Nephron (organoid): ENCODE data around the gene CADPS.

ENCODE experiments used
- H3K27ac Mint-ChIP-seq, 3 experiments: 2 replicates each; pipeline ENCODE4 v1.8.0; 2020; ENCODE audit warnings: mixed read lengths in 3 of 3, mild to moderate bottlenecking in 2 of 3, moderate library complexity in 1 of 3
- H3K27me3 Mint-ChIP-seq: 2 replicates; pipeline ENCODE4 v1.8.0; 2021; ENCODE audit warnings: low read depth, mild to moderate bottlenecking, moderate library complexity, mixed read lengths
- H3K36me3 Mint-ChIP-seq: 2 replicates; pipeline ENCODE4 v1.8.0; 2020; ENCODE audit warnings: low read depth, mixed read lengths
- H3K4me1 Mint-ChIP-seq: 2 replicates; pipeline ENCODE4 v1.8.0; 2020; ENCODE audit warnings: mixed read lengths
- H3K4me3 Mint-ChIP-seq, 3 experiments: 2 replicates each; pipeline ENCODE4 v1.8.0; 2020; ENCODE audit warnings: mild to moderate bottlenecking in 3 of 3, mixed read lengths in 3 of 3, moderate library complexity in 2 of 3
- H3K9me3 Mint-ChIP-seq: 2 replicates; pipeline ENCODE4 v1.8.0; 2020; ENCODE audit warnings: mixed read lengths
- TF ChIP-seq, protein P1 (sequence below), 3 experiments: fragments of 200-600 bp; sonication (generic); IDR thresholded peaks; one replicate each; pipeline ENCODE4 v1.5.0; 2021; ENCODE audit warnings: antibody characterized with exemption in 3 of 3; ENCODE audit not compliant: unreplicated experiment in 3 of 3

The CADPS gene

DNA sequence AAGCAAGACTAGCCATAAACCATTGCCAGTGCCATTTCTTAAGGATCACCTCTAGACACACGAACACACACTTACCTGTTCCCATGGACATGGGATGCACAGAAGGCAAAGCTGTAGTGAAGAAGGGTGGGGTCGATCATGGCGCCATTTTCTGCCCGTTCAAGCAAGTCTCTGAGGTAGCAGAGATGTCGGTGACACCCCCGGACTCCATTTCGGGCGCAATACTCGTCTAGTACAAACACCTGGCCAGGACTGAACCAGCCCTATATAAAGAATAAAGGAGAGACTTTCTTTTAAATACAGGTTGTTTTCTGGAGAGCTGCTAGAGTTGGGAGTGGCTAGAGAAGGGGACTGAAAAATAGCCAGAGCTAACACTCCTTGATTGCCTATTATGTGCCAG lies 342.4 kb downstream of the CADPS start:
- Mint-ChIP-seq H3K27ac (no peak overlapping the region), H3K4me1 (no peaks in the 10 kb centered on the region), H3K27me3 (peaks cover 48% of the 10 kb centered on the region), H3K36me3 (no peaks in the 10 kb centered on the region), H3K9me3 (no peaks in the 10 kb centered on the region), H3K4me3 (no peak overlapping the region)
- TF ChIP-seq, protein P1, sequence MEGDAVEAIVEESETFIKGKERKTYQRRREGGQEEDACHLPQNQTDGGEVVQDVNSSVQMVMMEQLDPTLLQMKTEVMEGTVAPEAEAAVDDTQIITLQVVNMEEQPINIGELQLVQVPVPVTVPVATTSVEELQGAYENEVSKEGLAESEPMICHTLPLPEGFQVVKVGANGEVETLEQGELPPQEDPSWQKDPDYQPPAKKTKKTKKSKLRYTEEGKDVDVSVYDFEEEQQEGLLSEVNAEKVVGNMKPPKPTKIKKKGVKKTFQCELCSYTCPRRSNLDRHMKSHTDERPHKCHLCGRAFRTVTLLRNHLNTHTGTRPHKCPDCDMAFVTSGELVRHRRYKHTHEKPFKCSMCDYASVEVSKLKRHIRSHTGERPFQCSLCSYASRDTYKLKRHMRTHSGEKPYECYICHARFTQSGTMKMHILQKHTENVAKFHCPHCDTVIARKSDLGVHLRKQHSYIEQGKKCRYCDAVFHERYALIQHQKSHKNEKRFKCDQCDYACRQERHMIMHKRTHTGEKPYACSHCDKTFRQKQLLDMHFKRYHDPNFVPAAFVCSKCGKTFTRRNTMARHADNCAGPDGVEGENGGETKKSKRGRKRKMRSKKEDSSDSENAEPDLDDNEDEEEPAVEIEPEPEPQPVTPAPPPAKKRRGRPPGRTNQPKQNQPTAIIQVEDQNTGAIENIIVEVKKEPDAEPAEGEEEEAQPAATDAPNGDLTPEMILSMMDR (IDR thresholded peaks at IDR 0.05; ENCODE audit: unreplicated experiment in 3 of 3), result no peak

DNA sequence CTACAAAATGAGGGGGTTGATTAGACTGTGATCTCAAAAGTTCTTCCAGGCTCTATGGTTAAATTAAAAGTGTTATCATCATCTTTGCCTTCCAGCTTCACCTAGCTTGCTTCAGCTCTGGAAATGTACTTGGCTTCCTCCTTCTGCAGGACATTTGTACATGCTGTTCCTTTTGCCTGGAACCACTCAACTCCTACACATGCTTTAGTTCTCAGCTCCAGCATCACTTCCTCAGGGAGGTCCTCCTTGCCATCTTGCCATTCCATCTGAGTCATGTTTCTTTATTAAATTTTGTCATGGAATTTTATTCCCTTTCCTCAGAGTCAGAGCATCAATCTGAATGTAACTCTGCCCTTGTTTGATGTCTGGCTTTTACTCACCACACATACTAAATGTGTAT lies 343.2 kb downstream of the CADPS start:
- peaks cover 48% of the 10 kb centered on the region for H3K27me3 Mint-ChIP-seq
- H3K27ac Mint-ChIP-seq, result no peak overlapping the region
- H3K4me3 Mint-ChIP-seq, result no peak overlapping the region
- no peaks in the 10 kb centered on the region for H3K4me1 Mint-ChIP-seq
- TF ChIP-seq, protein P1 (IDR thresholded peaks at IDR 0.05; ENCODE audit: unreplicated experiment in 3 of 3), result no peak
- no peaks in the 10 kb centered on the region for H3K9me3 Mint-ChIP-seq
- no peaks in the 10 kb centered on the region for H3K36me3 Mint-ChIP-seq

DNA sequence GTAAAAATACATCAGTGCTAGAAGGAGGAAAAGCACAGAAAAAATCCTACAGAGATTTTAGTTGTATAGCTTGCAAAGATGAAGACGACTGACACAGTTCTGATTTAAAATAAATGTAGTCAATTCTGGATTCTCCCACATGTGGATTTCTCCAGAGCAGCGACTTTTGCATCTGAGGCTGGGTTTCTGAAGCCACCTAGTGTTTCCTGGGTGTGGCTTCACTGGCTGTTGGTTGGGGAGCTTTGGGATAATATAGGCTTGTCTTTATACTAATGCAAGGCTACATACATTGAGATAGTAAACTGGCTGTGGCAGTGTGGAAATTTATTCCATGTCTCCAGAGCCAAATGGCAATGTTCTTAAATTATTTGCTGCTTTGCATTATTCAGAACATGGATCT lies 343.7 kb downstream of the CADPS start:
- no peaks in the 10 kb centered on the region for H3K36me3 Mint-ChIP-seq
- no peaks in the 10 kb centered on the region for H3K9me3 Mint-ChIP-seq
- no peak overlapping the region for H3K27ac Mint-ChIP-seq
- H3K4me1 Mint-ChIP-seq, result no peaks in the 10 kb centered on the region
- no peak overlapping the region for H3K4me3 Mint-ChIP-seq
- peaks cover 46% of the 10 kb centered on the region for H3K27me3 Mint-ChIP-seq
- TF ChIP-seq, protein P1 (IDR thresholded peaks at IDR 0.05; ENCODE audit: unreplicated experiment in 3 of 3), result no peak

DNA sequence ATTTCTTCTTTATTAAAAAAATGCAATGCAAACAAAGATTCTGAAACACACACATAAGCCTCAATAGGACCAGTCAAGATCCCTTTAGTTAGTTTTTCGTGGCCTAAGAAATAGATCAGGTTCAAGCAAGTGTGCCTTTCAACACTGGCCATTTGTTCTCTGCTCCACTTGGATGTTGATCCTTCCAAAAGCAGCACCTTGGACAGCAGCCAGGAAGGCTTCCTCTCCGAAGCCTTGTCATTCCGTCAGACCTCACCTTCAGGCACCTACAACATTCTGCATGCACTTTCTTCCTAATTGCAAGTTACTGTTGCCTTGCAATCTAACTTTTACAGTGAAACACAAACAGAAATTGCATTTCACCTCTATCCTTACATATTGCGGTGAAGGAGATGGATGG lies 346.0 kb downstream of the CADPS start:
- TF ChIP-seq, protein P1 (IDR thresholded peaks at IDR 0.05; ENCODE audit: unreplicated experiment in 3 of 3), result no peak
- Mint-ChIP-seq H3K4me1 (no peaks in the 10 kb centered on the region), H3K36me3 (no peaks in the 10 kb centered on the region), H3K4me3 (no peak overlapping the region), H3K27ac (no peak overlapping the region), H3K27me3 (peaks cover 37% of the 10 kb centered on the region), H3K9me3 (no peaks in the 10 kb centered on the region)

DNA sequence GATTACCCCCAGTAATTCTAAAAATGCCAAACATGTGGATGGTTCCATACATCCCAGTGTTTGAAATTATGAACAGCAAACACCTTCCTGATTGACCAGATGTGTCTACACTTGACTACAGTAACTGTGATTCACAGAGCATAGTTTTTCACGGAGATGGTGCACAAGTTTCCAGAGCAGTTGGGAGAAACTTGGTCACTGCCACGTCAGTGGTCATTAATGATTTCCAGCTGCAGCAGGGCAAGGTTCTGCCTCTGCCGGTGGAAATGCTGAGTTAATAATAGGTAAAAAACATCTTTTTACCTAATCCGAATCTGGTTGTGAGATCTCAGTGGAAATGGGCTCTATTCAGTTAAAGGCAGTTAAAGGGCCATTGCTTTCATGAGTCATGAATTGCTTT lies 347.7 kb downstream of the CADPS start:
- Mint-ChIP-seq H3K4me1 (no peaks in the 10 kb centered on the region), H3K9me3 (no peaks in the 10 kb centered on the region), H3K27ac (no peak overlapping the region), H3K27me3 (peaks cover 29% of the 10 kb centered on the region), H3K36me3 (no peaks in the 10 kb centered on the region), H3K4me3 (no peak overlapping the region)
- TF ChIP-seq, protein P1 (IDR thresholded peaks at IDR 0.05; ENCODE audit: unreplicated experiment in 3 of 3), result no peak

DNA sequence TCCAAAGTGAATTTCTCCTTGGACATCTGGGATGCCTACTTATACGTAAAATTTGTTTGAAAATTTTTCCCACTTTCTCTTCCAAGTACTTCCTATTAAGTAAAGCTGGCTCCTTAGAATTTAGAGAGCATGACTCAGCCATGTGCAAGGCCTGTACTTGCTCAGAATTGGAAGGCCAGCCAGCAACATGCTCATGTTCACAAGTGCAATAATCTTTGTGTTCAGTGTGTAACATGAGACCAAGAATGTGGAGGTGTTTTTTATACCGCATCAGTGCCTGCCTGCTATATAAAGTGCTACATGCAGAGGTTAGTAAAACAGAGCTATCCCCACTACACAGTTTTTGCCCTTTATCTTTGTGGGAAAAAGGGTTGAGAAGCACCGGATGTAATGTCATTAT lies 349.9 kb downstream of the CADPS start:
- H3K4me3 Mint-ChIP-seq, result no peak overlapping the region
- H3K36me3 Mint-ChIP-seq, result no peaks in the 10 kb centered on the region
- no peak overlapping the region for H3K27ac Mint-ChIP-seq
- TF ChIP-seq, protein P1 (IDR thresholded peaks at IDR 0.05; ENCODE audit: unreplicated experiment in 3 of 3), result no peak
- peaks cover 19% of the 10 kb centered on the region for H3K27me3 Mint-ChIP-seq
- no peaks in the 10 kb centered on the region for H3K4me1 Mint-ChIP-seq
- H3K9me3 Mint-ChIP-seq, result no peaks in the 10 kb centered on the region
